ENCODE data around the gene MYOM3.

Gene MYOM3

GRCh38 chr1:24111996-24112779 lies at the start of gene MYOM3:
TSS of gene MYOM3 (minus strand) at chr1:24112135. CDS start at chr1:24108636, 3,499 bp downstream.
- DNase-seq = peak; percentile 40

GRCh38 chr1:24161270-24161669 lies 49.3 kb upstream of the MYOM3 start:
- DNase-seq = no peak

GRCh38 chr1:24159366-24159765 lies 47.4 kb upstream of the MYOM3 start:
- DNase-seq = no peak

GRCh38 chr1:24157918-24158481 lies 46.1 kb upstream of the MYOM3 start:
- DNase-seq = no peak

- DNase-seq = no peak
Measured at GRCh38 chr1:24156542-24157260, 44.8 kb upstream of the MYOM3 start.

- no peak for DNase-seq
Measured at GRCh38 chr1:24155011-24155782, 43.3 kb upstream of the MYOM3 start.

- no peak for DNase-seq
Measured at GRCh38 chr1:24154215-24154614, 42.3 kb upstream of the MYOM3 start.

- DNase-seq = no peak
Measured at GRCh38 chr1:24152631-24153494, 40.9 kb upstream of the MYOM3 start.

GRCh38 chr1:24151175-24151533 lies 39.2 kb upstream of the MYOM3 start:
- no peak for DNase-seq

- peak; percentile 21 for DNase-seq
Measured at GRCh38 chr1:24150234-24151174, 38.6 kb upstream of the MYOM3 start.

- no peak for DNase-seq
Measured at GRCh38 chr1:24149866-24150233, 37.9 kb upstream of the MYOM3 start.

- no peak for DNase-seq
Measured at GRCh38 chr1:24147816-24148215, 35.9 kb upstream of the MYOM3 start.

- DNase-seq = no peak
Measured at GRCh38 chr1:24147194-24147593, 35.3 kb upstream of the MYOM3 start.

- no peak for DNase-seq
Measured at GRCh38 chr1:24142546-24143534, 30.9 kb upstream of the MYOM3 start, which contains the start of gene IL22RA1. TSS of gene IL22RA1 (minus strand) at chr1:24143140. CDS start at chr1:24143082, 58 bp downstream.

- DNase-seq = no peak
Measured at GRCh38 chr1:24141311-24141997, 29.5 kb upstream of the MYOM3 start.

GRCh38 chr1:24140741-24141181 lies 28.8 kb upstream of the MYOM3 start:
- no peak for DNase-seq

GRCh38 chr1:24139841-24140425 lies 28.0 kb upstream of the MYOM3 start:
- DNase-seq = no peak

GRCh38 chr1:24139222-24139489 lies 27.2 kb upstream of the MYOM3 start:
- no peak for DNase-seq
